Activated naive CD8-positive, alpha-beta T cell (primary cell): ENCODE data around the gene ZNF414.
A peak's percentile ranks its signal among the peaks of the same experiment; 100 is the strongest.

ENCODE experiments used
- H3K27ac Mint-ChIP-seq: one replicate; pipeline ENCODE4 v1.8.0; 2021; ENCODE audit warnings: mixed read lengths
- H3K27me3 Mint-ChIP-seq: one replicate; pipeline ENCODE4 v1.8.0; 2021; ENCODE audit warnings: mixed read lengths
- H3K36me3 Mint-ChIP-seq: one replicate; pipeline ENCODE4 v1.8.0; 2021; ENCODE audit warnings: mixed read lengths
- H3K4me1 Mint-ChIP-seq: one replicate; pipeline ENCODE4 v1.8.0; 2021; ENCODE audit warnings: low read depth, mixed read lengths
- H3K4me3 Mint-ChIP-seq: one replicate; pipeline ENCODE4 v1.8.0; 2021; ENCODE audit warnings: mild to moderate bottlenecking, mixed read lengths
- H3K9me3 Mint-ChIP-seq: one replicate; pipeline ENCODE4 v1.8.0; 2021; ENCODE audit warnings: low read depth, mixed read lengths

ZNF414 gene

DNA sequence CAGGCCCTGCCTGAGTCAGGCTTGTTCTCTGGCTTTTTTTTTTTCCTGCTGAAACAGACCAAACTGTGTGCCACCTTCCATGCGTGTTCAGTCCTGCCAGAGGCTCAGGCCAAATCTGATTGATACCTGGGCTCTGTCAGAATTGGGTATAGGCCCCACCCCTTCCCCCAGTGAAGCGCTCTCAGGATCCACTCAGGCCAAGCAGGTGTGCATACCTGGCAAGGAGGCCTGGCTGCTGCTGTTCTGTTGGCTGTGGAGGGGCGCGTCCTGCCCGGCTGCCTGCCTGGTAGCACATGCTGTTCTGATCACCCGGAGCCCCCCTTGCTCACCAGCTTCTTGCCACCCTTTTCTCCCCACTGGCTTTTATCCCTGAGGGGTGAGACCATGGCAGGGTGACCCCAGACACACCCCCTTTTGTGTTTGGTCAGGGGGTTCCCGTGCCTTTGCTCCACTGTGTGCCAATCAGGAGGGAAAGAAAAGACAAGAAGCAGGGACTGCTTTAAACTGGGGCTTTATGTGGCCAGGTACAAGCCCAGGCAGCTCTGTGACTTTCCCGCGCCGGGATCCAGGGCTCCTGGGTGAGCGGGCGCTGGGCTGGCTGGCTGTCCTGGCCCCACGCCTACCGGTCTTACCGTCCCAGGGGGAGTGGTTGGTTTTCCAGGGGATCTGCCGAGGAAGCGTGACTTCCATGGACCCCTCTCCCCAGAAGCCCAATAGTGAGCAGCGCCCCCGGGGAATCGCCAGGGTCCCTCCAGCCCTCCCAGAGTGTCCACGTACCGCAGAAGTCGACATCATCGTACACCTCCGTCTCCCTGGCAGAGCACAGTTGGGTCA is 24.2 kb downstream of the ZNF414 start:
- Mint-ChIP-seq H3K27ac (peak overlapping the region; percentile 54), H3K4me1 (peaks cover 37% of the 10 kb centered on the region), H3K36me3 (peaks cover 7% of the 10 kb centered on the region), H3K4me3 (no peak overlapping the region), H3K9me3 (no peaks in the 10 kb centered on the region), H3K27me3 (no peaks in the 10 kb centered on the region)

DNA sequence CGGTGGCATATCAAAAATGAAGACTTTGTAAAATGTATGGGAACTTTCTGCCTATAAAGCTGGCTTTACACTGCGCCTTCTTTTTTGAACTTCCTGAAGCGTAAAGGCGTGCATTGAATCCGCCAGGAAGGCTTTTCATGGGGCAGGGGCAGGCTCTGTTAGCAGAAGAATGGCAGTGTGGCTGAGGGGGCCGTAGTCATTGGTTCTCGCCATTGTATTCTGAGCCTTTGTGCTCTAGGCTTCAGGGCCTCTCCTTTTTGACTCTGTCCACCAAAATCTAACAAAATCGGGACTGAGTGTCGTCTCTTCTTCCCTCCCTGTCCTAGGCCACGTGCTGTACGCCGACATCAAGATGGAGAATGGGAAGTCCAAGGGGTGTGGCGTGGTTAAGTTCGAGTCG is 25.6 kb downstream of the ZNF414 start:
- peaks cover 36% of the 10 kb centered on the region for H3K4me1 Mint-ChIP-seq
- H3K4me3 Mint-ChIP-seq, result no peak overlapping the region
- H3K36me3 Mint-ChIP-seq, result peaks cover 7% of the 10 kb centered on the region
- H3K27ac Mint-ChIP-seq, result peak overlapping the region; percentile 90
- no peaks in the 10 kb centered on the region for H3K9me3 Mint-ChIP-seq
- no peaks in the 10 kb centered on the region for H3K27me3 Mint-ChIP-seq

DNA sequence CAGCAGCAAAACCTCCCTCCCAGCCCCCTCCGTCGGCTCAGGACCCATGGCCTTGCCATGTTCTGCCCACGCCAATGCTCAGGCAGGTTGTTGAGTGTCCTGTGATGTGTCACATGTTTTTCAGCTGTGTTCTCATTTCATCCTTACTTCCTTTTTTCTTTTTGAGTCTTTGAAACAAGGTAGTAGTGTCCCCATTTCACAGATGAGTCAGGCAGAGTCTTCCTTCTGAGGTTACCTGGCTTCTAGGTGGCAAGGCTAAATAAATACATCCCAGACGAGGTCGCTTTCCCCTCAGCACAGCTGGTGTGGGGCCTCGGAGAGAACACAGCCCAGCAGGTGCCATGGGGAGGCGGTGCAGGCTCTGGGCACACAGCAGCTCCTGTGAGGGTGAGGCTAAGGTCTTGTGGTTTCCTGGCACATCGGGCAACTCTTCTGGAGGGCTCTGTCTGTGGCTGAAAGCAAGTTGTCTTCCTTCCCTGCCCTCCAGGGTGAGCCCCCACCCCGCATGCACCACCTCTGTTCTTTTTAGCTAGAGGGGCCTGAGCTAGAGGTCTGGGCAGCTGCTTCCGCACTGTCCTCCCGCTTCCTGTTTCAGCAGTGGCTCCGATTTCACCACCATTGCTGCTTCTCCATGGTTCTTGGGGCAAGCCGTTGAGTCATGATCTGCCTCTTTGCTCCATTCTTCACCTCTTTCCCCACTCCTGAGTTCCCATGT is 26.7 kb downstream of the ZNF414 start:
- Mint-ChIP-seq H3K9me3 (no peaks in the 10 kb centered on the region), H3K27me3 (no peaks in the 10 kb centered on the region), H3K4me1 (peaks cover 38% of the 10 kb centered on the region), H3K4me3 (peak overlapping the region; percentile 59), H3K27ac (peak overlapping the region; percentile 90), H3K36me3 (peaks cover 7% of the 10 kb centered on the region)

DNA sequence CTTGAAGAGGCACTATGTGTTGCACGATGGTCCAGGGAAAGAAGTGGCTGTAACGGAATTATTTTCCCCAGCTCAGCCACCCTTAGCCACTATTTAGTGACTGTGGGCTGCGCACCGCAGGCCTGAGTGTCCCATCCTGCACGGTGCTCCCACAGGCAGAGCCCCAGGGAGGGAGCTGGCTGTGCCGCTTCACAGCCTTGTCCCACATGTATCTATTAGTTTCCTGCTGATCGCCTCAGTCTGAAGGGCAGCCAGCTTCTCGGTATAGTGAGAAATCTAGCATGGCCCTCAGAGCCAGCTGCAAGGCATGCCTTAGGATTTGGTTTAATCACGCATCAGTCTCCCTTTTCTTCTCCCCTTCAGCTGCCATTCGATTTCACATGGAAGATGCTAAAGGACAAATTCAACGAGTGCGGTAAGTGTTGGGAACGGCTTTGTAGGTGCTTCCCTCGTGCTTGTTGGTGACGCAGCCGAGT is 27.3 kb downstream of the ZNF414 start:
- Mint-ChIP-seq H3K36me3 (peaks cover 7% of the 10 kb centered on the region), H3K27me3 (no peaks in the 10 kb centered on the region), H3K4me1 (peaks cover 41% of the 10 kb centered on the region), H3K27ac (peak overlapping the region; percentile 90), H3K9me3 (no peaks in the 10 kb centered on the region), H3K4me3 (peak overlapping the region; percentile 59)

DNA sequence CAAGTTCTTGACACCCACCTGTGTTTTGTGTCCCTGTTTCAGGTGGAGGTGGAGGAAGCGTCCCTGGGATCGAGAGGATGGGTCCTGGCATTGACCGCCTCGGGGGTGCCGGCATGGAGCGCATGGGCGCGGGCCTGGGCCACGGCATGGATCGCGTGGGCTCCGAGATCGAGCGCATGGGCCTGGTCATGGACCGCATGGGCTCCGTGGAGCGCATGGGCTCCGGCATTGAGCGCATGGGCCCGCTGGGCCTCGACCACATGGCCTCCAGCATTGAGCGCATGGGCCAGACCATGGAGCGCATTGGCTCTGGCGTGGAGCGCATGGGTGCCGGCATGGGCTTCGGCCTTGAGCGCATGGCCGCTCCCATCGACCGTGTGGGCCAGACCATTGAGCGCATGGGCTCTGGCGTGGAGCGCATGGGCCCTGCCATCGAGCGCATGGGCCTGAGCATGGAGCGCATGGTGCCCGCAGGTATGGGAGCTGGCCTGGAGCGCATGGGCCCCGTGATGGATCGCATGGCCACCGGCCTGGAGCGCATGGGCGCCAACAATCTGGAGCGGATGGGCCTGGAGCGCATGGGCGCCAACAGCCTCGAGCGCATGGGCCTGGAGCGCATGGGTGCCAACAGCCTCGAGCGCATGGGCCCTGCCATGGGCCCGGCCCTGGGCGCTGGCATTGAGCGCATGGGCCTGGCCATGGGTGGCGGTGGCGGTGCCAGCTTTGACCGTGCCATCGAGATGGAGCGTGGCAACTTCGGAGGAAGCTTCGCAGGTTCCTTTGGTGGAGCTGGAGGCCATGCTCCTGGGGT is 28.2 kb downstream of the ZNF414 start:
- Mint-ChIP-seq H3K27me3 (no peaks in the 10 kb centered on the region), H3K4me1 (peaks cover 50% of the 10 kb centered on the region), H3K36me3 (peaks cover 7% of the 10 kb centered on the region), H3K9me3 (no peaks in the 10 kb centered on the region), H3K4me3 (no peak overlapping the region), H3K27ac (peak overlapping the region; percentile 90)

DNA sequence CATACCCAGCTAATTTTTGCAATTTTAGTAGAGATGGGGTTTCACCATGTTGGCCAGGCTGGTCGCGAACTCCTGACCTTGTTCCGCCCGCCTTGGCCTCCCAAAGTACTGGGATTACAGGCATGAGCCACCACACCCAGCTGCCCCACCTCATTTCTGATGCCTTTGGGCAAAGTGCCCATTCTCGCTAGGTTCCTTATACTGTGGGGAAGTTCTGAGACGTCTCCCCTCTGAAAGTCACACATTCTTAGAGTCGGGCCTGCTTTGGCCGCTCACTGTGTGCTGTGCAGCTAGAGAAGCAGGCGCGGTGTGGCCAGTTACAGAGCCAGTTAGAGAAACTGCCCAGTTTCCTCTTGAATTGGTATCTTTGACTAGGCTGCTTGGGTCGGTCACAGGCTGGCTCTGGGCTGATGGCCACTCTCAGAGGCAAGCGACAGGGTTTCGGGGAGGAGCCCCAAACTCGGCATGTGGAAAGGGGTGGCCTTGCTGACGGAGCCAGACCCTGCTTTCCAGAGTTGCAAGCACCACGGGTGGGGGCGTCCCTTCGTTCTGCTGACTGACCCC is 29.6 kb downstream of the ZNF414 start:
- Mint-ChIP-seq H3K27me3 (no peaks in the 10 kb centered on the region), H3K4me3 (peak overlapping the region; percentile 32), H3K27ac (peak overlapping the region; percentile 10), H3K4me1 (peaks cover 58% of the 10 kb centered on the region), H3K9me3 (no peaks in the 10 kb centered on the region), H3K36me3 (peaks cover 7% of the 10 kb centered on the region)

DNA sequence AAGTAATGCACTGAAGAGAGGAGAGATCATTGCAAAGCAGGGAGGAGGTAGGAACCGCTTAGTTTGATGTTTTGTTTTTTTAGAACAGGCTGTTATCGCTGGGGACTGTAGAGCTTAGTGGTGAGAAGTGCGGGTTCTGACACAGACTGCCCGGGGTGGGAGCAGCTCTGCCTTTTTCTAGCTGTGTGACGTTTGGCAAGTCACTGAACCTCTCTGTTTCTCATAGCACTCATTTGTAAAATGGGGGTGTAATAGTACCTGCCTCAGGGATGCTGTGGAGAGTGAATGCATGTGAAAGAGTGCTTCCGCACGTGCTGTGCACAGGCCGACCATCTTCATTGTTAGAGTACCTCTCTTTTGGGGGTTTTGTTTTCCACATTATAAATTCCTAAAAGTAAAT is 30.8 kb downstream of the ZNF414 start:
- Mint-ChIP-seq H3K9me3 (no peaks in the 10 kb centered on the region), H3K36me3 (peaks cover 7% of the 10 kb centered on the region), H3K27ac (peak overlapping the region; percentile 62), H3K27me3 (no peaks in the 10 kb centered on the region), H3K4me3 (no peak overlapping the region), H3K4me1 (peaks cover 66% of the 10 kb centered on the region)

DNA sequence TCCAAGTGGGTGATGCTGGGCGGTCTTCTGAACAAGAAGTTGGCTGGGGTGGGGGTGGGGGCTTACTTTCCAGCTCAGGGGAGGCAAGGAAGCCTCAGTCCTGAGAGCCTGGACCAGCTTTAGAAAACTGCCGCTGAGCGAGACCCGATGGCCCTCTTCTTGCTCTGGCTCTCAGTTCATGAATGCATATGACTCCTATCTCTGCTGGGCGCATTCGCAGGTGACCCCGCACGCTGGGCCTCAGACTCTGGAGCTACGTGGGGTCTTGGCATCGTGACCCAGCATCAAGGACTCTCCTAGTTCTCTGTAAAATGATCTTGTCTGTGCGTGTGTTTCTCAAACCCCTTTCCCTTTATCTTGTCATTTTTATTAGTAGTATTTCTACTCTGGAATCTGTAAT is 31.3 kb downstream of the ZNF414 start:
- Mint-ChIP-seq H3K27ac (peak overlapping the region; percentile 62), H3K4me3 (no peak overlapping the region), H3K9me3 (no peaks in the 10 kb centered on the region), H3K4me1 (peaks cover 66% of the 10 kb centered on the region), H3K36me3 (peaks cover 4% of the 10 kb centered on the region), H3K27me3 (no peaks in the 10 kb centered on the region)

DNA sequence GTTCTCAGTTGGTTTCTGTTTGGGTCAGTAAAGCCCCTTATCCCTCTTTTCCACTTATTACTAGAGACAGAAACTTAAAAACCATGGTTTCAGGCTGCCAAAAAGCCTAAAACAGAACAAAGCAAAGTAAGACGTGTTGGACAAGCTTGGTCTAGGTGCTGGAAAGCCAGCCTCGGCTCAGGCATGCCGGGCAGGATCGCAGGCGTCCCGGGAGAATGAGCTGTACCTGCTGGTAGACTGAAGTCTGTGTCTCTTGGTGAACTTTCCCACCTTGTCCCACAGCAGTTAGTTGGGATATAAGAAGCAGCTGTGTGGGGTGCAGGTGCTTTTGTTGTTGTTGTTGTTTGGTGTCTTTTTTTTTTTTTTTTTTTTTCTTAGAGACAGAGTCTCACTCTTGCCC is 32.4 kb downstream of the ZNF414 start:
- Mint-ChIP-seq H3K27ac (peak overlapping the region; percentile 83), H3K9me3 (no peaks in the 10 kb centered on the region), H3K4me1 (peaks cover 65% of the 10 kb centered on the region), H3K36me3 (peaks cover 2% of the 10 kb centered on the region), H3K27me3 (no peaks in the 10 kb centered on the region), H3K4me3 (no peak overlapping the region)

DNA sequence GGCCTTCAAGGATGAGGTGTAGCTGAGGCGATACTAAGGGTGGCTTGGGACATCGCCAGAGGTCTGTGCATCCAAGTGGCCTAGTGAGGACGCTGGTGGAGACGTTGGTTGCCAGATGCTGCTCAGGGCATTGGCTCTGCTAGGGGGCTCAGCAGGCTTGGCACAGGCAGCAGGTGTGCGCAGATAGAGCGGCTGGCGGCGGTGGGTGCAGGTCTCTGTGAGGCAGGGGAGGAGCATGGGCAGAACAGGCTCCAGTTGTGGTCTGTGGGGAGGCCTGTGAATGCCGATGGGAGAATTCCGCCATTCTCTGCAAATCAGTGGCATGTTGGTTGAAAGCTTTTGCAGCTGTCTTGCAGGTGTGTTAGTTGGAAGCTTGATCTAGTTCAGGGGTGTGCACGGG is 32.8 kb downstream of the ZNF414 start:
- Mint-ChIP-seq H3K4me1 (peaks cover 64% of the 10 kb centered on the region), H3K27me3 (no peaks in the 10 kb centered on the region), H3K4me3 (peak overlapping the region; percentile 53), H3K9me3 (no peaks in the 10 kb centered on the region), H3K36me3 (peaks cover 2% of the 10 kb centered on the region), H3K27ac (peak overlapping the region; percentile 83)

DNA sequence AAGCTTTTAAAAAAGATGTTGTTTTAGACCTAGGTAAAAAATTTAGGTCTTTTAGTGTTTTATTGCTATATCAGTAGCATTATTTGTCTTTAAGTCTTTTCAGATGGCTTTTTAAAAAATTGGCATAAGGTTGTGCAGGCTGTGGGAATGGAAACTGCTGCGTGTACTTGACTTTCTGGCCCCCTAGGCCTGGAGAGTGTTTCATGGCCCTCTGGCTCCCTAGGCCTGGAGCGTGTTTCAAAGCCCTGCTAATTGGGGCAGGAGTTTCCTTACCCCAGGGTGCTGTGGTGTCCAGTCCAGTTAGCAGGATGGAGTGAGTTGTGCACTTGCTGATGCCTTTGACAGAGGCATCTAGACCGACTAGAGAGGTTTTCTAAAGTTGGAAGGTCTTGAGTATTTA is 35.4 kb downstream of the ZNF414 start:
- Mint-ChIP-seq H3K9me3 (no peaks in the 10 kb centered on the region), H3K36me3 (peaks cover 2% of the 10 kb centered on the region), H3K27me3 (no peaks in the 10 kb centered on the region), H3K4me1 (peaks cover 74% of the 10 kb centered on the region), H3K27ac (peak overlapping the region; percentile 81), H3K4me3 (peak overlapping the region; percentile 55)

DNA sequence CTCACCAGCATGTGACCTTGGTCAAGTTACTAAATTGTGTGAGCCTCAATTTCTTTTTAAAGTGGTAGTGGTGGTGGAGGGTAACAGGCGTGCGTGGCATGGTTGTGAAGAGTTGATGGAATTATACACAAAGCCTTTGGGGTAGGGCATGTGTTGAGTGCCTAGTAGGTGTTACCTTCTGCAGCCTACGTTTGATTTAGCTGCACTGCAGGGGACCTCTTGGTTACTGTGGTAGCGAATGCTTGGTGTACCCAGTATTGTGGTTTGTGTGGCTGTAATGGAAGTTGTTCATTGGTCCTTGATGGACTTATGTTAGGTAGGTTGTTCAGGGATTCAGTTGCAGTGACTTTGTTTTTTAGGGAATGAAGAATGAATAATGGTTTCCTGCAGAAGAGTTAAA is 36.1 kb downstream of the ZNF414 start:
- peak overlapping the region; percentile 36 for H3K4me3 Mint-ChIP-seq
- peaks cover 2% of the 10 kb centered on the region for H3K36me3 Mint-ChIP-seq
- no peaks in the 10 kb centered on the region for H3K9me3 Mint-ChIP-seq
- peaks cover 71% of the 10 kb centered on the region for H3K4me1 Mint-ChIP-seq
- H3K27ac Mint-ChIP-seq, result peak overlapping the region; percentile 64
- no peaks in the 10 kb centered on the region for H3K27me3 Mint-ChIP-seq

DNA sequence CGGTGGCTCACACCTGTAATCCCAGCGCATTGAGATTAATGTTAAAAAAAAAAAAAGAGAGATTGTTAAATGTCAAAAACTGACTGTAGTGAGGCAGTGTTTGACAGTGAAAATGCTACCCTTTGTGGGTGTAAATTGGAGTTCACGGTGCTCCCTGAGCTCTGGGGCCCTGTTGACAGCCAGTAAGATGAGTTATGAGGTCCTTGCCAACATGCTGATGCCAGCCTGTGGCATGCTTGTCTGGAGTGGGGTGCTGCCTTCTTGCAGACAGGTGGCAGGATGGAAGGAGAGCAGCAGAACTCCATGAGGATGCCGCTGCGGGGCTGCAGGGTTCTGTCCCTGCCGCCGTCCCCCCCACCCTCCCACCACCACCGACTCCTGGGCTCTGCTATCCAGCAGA is 37.4 kb downstream of the ZNF414 start:
- Mint-ChIP-seq H3K27me3 (no peaks in the 10 kb centered on the region), H3K4me1 (peaks cover 64% of the 10 kb centered on the region), H3K9me3 (no peaks in the 10 kb centered on the region), H3K27ac (peak overlapping the region; percentile 41), H3K4me3 (no peak overlapping the region), H3K36me3 (peaks cover 2% of the 10 kb centered on the region)

DNA sequence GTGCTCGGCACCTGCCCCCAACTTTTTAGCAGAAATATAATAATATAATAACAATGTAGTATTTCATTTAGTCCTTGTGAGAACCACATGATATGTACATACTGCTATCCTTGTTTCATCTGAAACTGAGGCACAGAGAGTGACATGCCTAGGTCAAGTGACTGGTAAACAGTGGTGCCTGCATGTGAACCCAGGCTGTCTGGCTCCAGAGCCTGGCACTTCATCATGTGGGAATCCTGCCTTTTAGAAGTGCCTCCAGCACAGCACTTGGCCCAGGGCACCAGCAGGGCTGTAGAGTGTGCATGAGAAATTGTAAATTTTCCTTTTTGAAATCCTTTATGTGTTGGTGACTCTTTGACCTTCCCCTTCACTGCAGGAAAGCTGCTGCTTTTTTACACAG is 39.0 kb downstream of the ZNF414 start:
- no peak overlapping the region for H3K27ac Mint-ChIP-seq
- H3K4me1 Mint-ChIP-seq, result peaks cover 51% of the 10 kb centered on the region
- H3K27me3 Mint-ChIP-seq, result no peaks in the 10 kb centered on the region
- H3K36me3 Mint-ChIP-seq, result peaks cover 2% of the 10 kb centered on the region
- no peaks in the 10 kb centered on the region for H3K9me3 Mint-ChIP-seq
- no peak overlapping the region for H3K4me3 Mint-ChIP-seq
